ENCODE data around the gene MAPK8. TPM values are rescaled to one million over a fixed set of nuclear protein-coding genes. Genes with fewer than 3 reads are reported as not detected.

MAPK8 gene
- total RNA-seq, 4 donors from 2014 or later, result 35.3 to 61.9 (median 42.5) TPM

- no peak overlapping the region for H3K4me3 ChIP-seq
- H3K4me1 ChIP-seq, result no peaks in the 10 kb centered on the region
- 92% methylated on average over 14 of the region's 19 CpGs for WGBS
- DNase-seq (ENCODE audit: low spot score in 2 of 2), result peak in 1 of 2 donors; percentile 34
- no peaks in the 10 kb centered on the region for H3K9me3 ChIP-seq
- TF ChIP-seq POLR2A (IDR thresholded peaks at IDR 0.05) (no peak), POLR2AphosphoS5 (IDR thresholded peaks at IDR 0.05) (no peak), EP300 (IDR thresholded peaks at IDR 0.05) (no peak), CTCF (IDR thresholded peaks at IDR 0.05) (no peak)
- H3K36me3 ChIP-seq, result peaks cover 3% of the 10 kb centered on the region
- H3K27me3 ChIP-seq, result no peaks in the 10 kb centered on the region
- no peak overlapping the region for H3K27ac ChIP-seq
Observed at GRCh38 chr10:48453451-48454301, 147.2 kb downstream of the MAPK8 start.

- TF ChIP-seq EP300 (IDR thresholded peaks at IDR 0.05) (no peak), POLR2A (IDR thresholded peaks at IDR 0.05) (no peak), POLR2AphosphoS5 (IDR thresholded peaks at IDR 0.05) (no peak), CTCF (IDR thresholded peaks at IDR 0.05) (no peak)
- DNase-seq (ENCODE audit: low spot score in 2 of 2), result peak in 1 of 2 donors; percentile 48
- WGBS, result 76% methylated on average over 8 of the region's 12 CpGs
- Histone ChIP-seq H3K36me3 (peaks cover 3% of the 10 kb centered on the region), H3K4me3 (no peak overlapping the region), H3K4me1 (no peaks in the 10 kb centered on the region), H3K27me3 (no peaks in the 10 kb centered on the region), H3K27ac (no peak overlapping the region), H3K9me3 (no peaks in the 10 kb centered on the region)
Observed at GRCh38 chr10:48454302-48455054, 148.0 kb downstream of the MAPK8 start.

GRCh38 chr10:48455055-48455391 is 148.5 kb downstream of the MAPK8 start:
- Histone ChIP-seq H3K9me3 (no peaks in the 10 kb centered on the region), H3K27ac (no peak overlapping the region), H3K4me3 (no peak overlapping the region), H3K4me1 (no peaks in the 10 kb centered on the region), H3K36me3 (peaks cover 3% of the 10 kb centered on the region), H3K27me3 (no peaks in the 10 kb centered on the region)
- TF ChIP-seq POLR2A (IDR thresholded peaks at IDR 0.05), result no peak
- WGBS, result 94% methylated on average over 11 of the region's 11 CpGs
- DNase-seq (ENCODE audit: low spot score in 2 of 2), result no peak

GRCh38 chr10:48455392-48456151 is 149.1 kb downstream of the MAPK8 start:
- no peaks in the 10 kb centered on the region for H3K27me3 ChIP-seq

More at GRCh38 chr10:48455392-48456151, 149.1 kb downstream of the MAPK8 start:
- TF ChIP-seq EP300 (IDR thresholded peaks at IDR 0.05), result no peak
- no peak for TF ChIP-seq POLR2AphosphoS5 (IDR thresholded peaks at IDR 0.05)
- no peak for TF ChIP-seq POLR2A (IDR thresholded peaks at IDR 0.05)
- no peak for TF ChIP-seq CTCF (IDR thresholded peaks at IDR 0.05)
- Histone ChIP-seq H3K27ac (no peak overlapping the region), H3K9me3 (no peaks in the 10 kb centered on the region), H3K36me3 (peaks cover 3% of the 10 kb centered on the region), H3K4me1 (no peaks in the 10 kb centered on the region), H3K4me3 (no peak overlapping the region)
- peak; percentile 39 to 69 for DNase-seq (ENCODE audit: low spot score in 2 of 2)
- 97% methylated on average over 5 of the region's 15 CpGs for WGBS

All from suprapubic skin (tissue), 4 donors.